K562 (cell line): ENCODE data around the gene LNX2. TPM values are rescaled to one million over a fixed set of nuclear protein-coding genes. Genes with fewer than 3 reads are reported as not detected.

Experiments
- ATAC-seq: fragments of 200-7000 bp; cut with Tn5 transposase; 3 replicates; pipeline ENCODE4 v1.9.1; 2020; ENCODE audit warnings: moderate library complexity
- BruUV-seq: library from RNA; stranded (reverse); fragments of 400-500 nt; replicated peaks from 2 replicates; lab custom pipeline; 2021; lab: Mats Ljungman, UMichigan
- CTCF ChIA-PET: fragments of 300-600 bp; formaldehyde crosslinking; extraction: SDS; loops from one replicate; lab custom pipeline; 2021; ENCODE audit warnings: low intra/inter-chr PET ratio; lab: Yijun Ruan, JAX
- POLR2A ChIA-PET: fragments of 300-600, 350-650 bp; sonication (Branson Sonifier 250); formaldehyde crosslinking; extraction: SDS; loops from one replicate; lab custom pipeline; 2021; ENCODE audit warnings: antibody characterized with exemption, inconsistent platforms; lab: Yijun Ruan, JAX
- DNase-seq, 4 experiments: peaks; one replicate each; pipeline versions ENCODE4 v3.0.0 to v3.0.0-alpha.2; 2011 to 2018; ENCODE audit warnings: low spot score in 3 of 4, mixed read lengths in 3 of 4; ENCODE audit errors: extremely low read depth in 1 of 4
- FAIRE-seq: peaks from 2 replicates; lab custom pipeline; 2011; peaks lifted over from hg19 to GRCh38; lab: Jason Lieb, UNC
- H2AFZ ChIP-seq: 2 replicates; pipeline ENCODE4 v1.6.0; 2011; ENCODE audit warnings: low read depth, low read length, control low read depth, inconsistent platforms
- H3K27ac ChIP-seq: fragments of 200-600 bp; 3 replicates; pipeline ENCODE4 v1.8.0; 2011; ENCODE audit warnings: low read depth, mild to moderate bottlenecking, control low read depth, inconsistent platforms, low read length, moderate library complexity, mixed read lengths; ENCODE audit errors: extremely low read depth
- H3K27me3 ChIP-seq, 2 experiments: fragments of 300-600 bp in 1 of 2; 2 replicates in 1 of 2; 3 replicates in 1 of 2; pipeline versions ENCODE4 v1.6.0 to v1.8.0; 2011; ENCODE audit warnings: inconsistent platforms in 2 of 2, low read length in 2 of 2, mild to moderate bottlenecking in 1 of 2, mixed read lengths in 1 of 2, moderate library complexity in 1 of 2; ENCODE audit not compliant: control insufficient read depth in 2 of 2, insufficient read depth in 2 of 2
- H3K36me3 ChIP-seq: fragments of 300-600 bp; 3 replicates; pipeline ENCODE4 v1.8.0; 2011; ENCODE audit warnings: mild to moderate bottlenecking, low read length, inconsistent platforms; ENCODE audit not compliant: control insufficient read depth, insufficient read depth
- H3K4me1 ChIP-seq, 2 experiments: fragments of 200-600 bp in 1 of 2; replicated peaks in 1 of 2; 2 replicates in 1 of 2; 3 replicates in 1 of 2; pipeline versions ENCODE4 v1.5.1 to v1.8.0; 2011; ENCODE audit warnings: inconsistent platforms in 2 of 2, low read length in 2 of 2, mild to moderate bottlenecking in 1 of 2, mixed read lengths in 1 of 2, moderate library complexity in 1 of 2; ENCODE audit not compliant: control insufficient read depth in 2 of 2, insufficient read depth in 2 of 2
- H3K4me2 ChIP-seq: 2 replicates; pipeline ENCODE4 v1.6.1; 2011; ENCODE audit warnings: low read length, control low read depth, inconsistent platforms, mixed read lengths; ENCODE audit not compliant: insufficient read depth
- H3K4me3 ChIP-seq: fragments of 200-600 bp; sonication (generic), shearing (Covaris generic); 2 replicates; pipeline ENCODE4 v1.5.1; 2016; ENCODE audit warnings: control low read depth, inconsistent platforms
- H3K79me2 ChIP-seq: fragments of 200-600 bp; 3 replicates; pipeline ENCODE4 v1.8.0; 2011; ENCODE audit warnings: low read length, inconsistent platforms; ENCODE audit not compliant: control insufficient read depth, insufficient read depth
- H3K9ac ChIP-seq, 2 experiments: 2 replicates each; pipeline versions ENCODE4 v1.6.0 to v1.6.1; 2011; ENCODE audit warnings: low read depth in 2 of 2, low read length in 2 of 2, control low read depth in 1 of 2, inconsistent platforms in 1 of 2, mild to moderate bottlenecking in 1 of 2, mixed read lengths in 1 of 2; ENCODE audit not compliant: insufficient read depth in 1 of 2
- H3K9me1 ChIP-seq: one replicate; pipeline ENCODE4 v1.6.0; 2011; ENCODE audit warnings: inconsistent platforms, mild to moderate bottlenecking, low read length, moderate library complexity; ENCODE audit not compliant: control insufficient read depth, insufficient read depth
- H3K9me3 ChIP-seq: replicated peaks from 2 replicates; pipeline ENCODE4 v1.5.1; 2011; ENCODE audit warnings: low read depth, low read length, inconsistent platforms; ENCODE audit not compliant: control insufficient read depth, insufficient read depth
- H4K20me1 ChIP-seq: replicated peaks from 2 replicates; pipeline ENCODE4 v1.6.1; 2011; ENCODE audit warnings: low read length, inconsistent platforms, mixed read lengths; ENCODE audit not compliant: control insufficient read depth, insufficient read depth
- CBFA2T2 ChIP-seq: fragments of 450-650 bp; conservative IDR thresholded peaks from 2 replicates; pipeline ENCODE4 v1.6.1; 2017; ENCODE audit warnings: mild to moderate bottlenecking
- CBFA2T3 ChIP-seq: fragments of 450-650 bp; IDR thresholded peaks from 2 replicates; pipeline ENCODE4 v1.6.1; 2017
- CBX5 ChIP-seq: IDR thresholded peaks from 2 replicates; pipeline ENCODE4 v1.6.1; 2014; ENCODE audit warnings: low read depth, borderline replicate concordance
- CSDE1 ChIP-seq, 2 experiments: fragments of 450-650 bp; IDR thresholded peaks; 2 replicates each; pipeline ENCODE4 v1.6.1; 2016; ENCODE audit warnings: mild to moderate bottlenecking in 1 of 2
- HMBOX1 ChIP-seq: sonication (generic); IDR thresholded peaks from 2 replicates; pipeline ENCODE4 v1.6.1; 2016
- HNRNPH1 ChIP-seq: fragments of 200-400 bp; formaldehyde crosslinking; optimal IDR thresholded peaks from 2 replicates; pipeline ENCODE3; 2017; ENCODE audit warnings: low read depth, mild to moderate bottlenecking, low read length, moderate library complexity
- MYBL2 ChIP-seq, 2 experiments: fragments of 450-650 bp in 1 of 2; sonication (generic) in 1 of 2; formaldehyde crosslinking in 1 of 2; IDR thresholded peaks; 2 replicates each; pipeline versions ENCODE4 v1.6.1 to v1.8.1; 2017 to 2022; ENCODE audit warnings: borderline replicate concordance in 1 of 2, inconsistent platforms in 1 of 2, low read depth in 1 of 2, mild to moderate bottlenecking in 1 of 2, missing genetic modification reagents in 1 of 2, moderate library complexity in 1 of 2
- STAG1 ChIP-seq: sonication (generic); formaldehyde crosslinking; IDR thresholded peaks from 2 replicates; pipeline ENCODE4 v1.5.0; 2020; ENCODE audit warnings: missing genetic modification reagents, borderline replicate concordance
- TCFL5 ChIP-seq: fragments of 250-450 bp; sonication (Bioruptor Pico); conservative IDR thresholded peaks from 2 replicates; pipeline ENCODE4 v1.6.1; 2021; ENCODE audit warnings: mild to moderate bottlenecking, moderate library complexity, matching md5 sums
- ZNF766 ChIP-seq: fragments of 200-800 bp; sonication (Bioruptor generic); conservative IDR thresholded peaks from 2 replicates; pipeline ENCODE4 v1.6.1; 2016; ENCODE audit warnings: missing genetic modification characterization, missing compliant biosample characterization
- ZSCAN32 ChIP-seq: fragments of 450-650 bp; formaldehyde crosslinking; IDR thresholded peaks from 2 replicates; pipeline ENCODE4 v1.4.0; 2020; ENCODE audit warnings: mild to moderate bottlenecking, moderate library complexity
- WGBS: fragments of 100-300 bp; shearing (Covaris generic); methylation state at CpG from one replicate; pipeline ENCODE4 v1.1.6; 2016; ENCODE audit warnings: low coverage, mixed read lengths; ENCODE audit not compliant: insufficient coverage; ENCODE audit errors: missing lambda C conversion rate; 5-methylcytosine and 5-hydroxymethylcytosine counted together
- in situ Hi-C: fragments of 300-500 bp; cut with MboI; formaldehyde crosslinking; loops from 4 replicates; pipeline ENCODE4 v1.15.0; 2018; ENCODE audit warnings: inconsistent platforms, mixed read lengths
- intact Hi-C: fragments of 100-400 bp; cut with micrococcal nuclease; formaldehyde crosslinking; loops from 2 replicates; pipeline ENCODE4 v1.14.2; 2022
- polyA plus RNA-seq, 8 experiments: library from polyadenylated mRNA; depleted of rRNA in 4 of 8; stranded (reverse) in 5 of 8; unstranded in 3 of 8; fragments of >200 nt; fragmentation: Nextera tagmentation in 2 of 8; fragmentation: Illumina TruSeq in 1 of 8; extraction: Ambion mirVana in 2 of 8; extraction: Trizol in 1 of 8; gene quantifications; 2 replicates each; pipeline versions ENCODE4 v1.2.1 to v1.2.3, GENCODE V29; 2011 to 2014; ENCODE audit warnings: inconsistent platforms in 1 of 8, missing spikeins in 1 of 8
- total RNA-seq, 7 experiments: library from RNA; depleted of rRNA in 6 of 7; stranded (reverse); fragments of >200 nt in 6 of 7; fragmentation: Illumina TruSeq in 2 of 7; extraction: Trizol in 2 of 7; gene quantifications; 2 replicates each; pipeline versions ENCODE4 v1.2.1 to v1.2.3, GENCODE V29; 2011 to 2021; ENCODE audit warnings: low replicate concordance in 1 of 7
- TF ChIP-seq, protein P1 (sequence below): sonication (generic); formaldehyde crosslinking; IDR thresholded peaks from 2 replicates; pipeline ENCODE4 v1.5.0; 2020; ENCODE audit warnings: missing genetic modification reagents

LNX2 gene
- total and polyA plus RNA-seq, 9 of the 15 experiments (the other 6 are each of a cell fraction or from before 2014, with no cell fraction given): 1.5 to 5.5 (median 4.0) TPM

DNA sequence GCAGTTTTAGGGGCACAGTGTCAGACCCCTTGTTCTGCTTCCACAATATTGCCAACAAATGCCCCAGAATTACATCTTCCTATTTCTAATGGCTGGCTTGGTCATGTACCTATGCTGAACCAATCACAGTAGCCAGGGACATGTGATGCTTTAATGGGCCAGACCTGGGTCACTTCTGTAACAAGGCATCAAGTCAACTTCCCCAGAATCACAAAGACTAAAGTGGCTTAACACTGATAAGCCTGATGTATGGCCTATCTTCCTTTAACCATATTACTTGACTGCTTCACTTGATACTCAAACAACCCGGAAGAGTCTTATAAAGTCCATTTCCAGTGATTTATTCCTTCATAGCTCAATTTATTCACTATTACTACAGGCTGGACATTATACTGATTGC is 19.6 kb downstream of the LNX2 start:
- ChIA-PET CTCF (no interaction called here), POLR2A (no interaction called here)
- no peaks in the 10 kb centered on the region for H3K36me3 ChIP-seq
- BruUV-seq: no TSS peak
- in situ Hi-C loops (no loop called here), intact Hi-C loops (no loop called here)
- DNase-seq (peak in 1 of 4 experiments; percentile 10), ATAC-seq (peak; percentile 58), FAIRE-seq (peak; percentile 15)
- H3K79me2 ChIP-seq: no peaks in the 10 kb centered on the region; the same call in 2 of the 3 replicates
- no peaks in the 10 kb centered on the region for H4K20me1 ChIP-seq
- TF ChIP-seq CBFA2T2 (0 out of 2 replicates have a peak, but pooled peaks have one; percentile 9), HMBOX1 (0 out of 2 replicates have a peak, but pooled peaks have one; percentile 18), CBFA2T3 (peak; percentile 49), ZNF766 (no peak), TCFL5 (CRISPR knock-in tag) (no peak), HNRNPH1 (no peak), CBX5 (no peak), STAG1 (CRISPR knock-in tag) (no peak), MYBL2 (IDR thresholded peaks at IDR 0.05; ENCODE audit: low read depth) (no peak), MYBL2 (CRISPR knock-in tag; IDR thresholded peaks at IDR 0.05; ENCODE audit: borderline replicate concordance) (no peak), CSDE1 (IDR thresholded peaks at IDR 0.05) (no peak), ZSCAN32 (no peak)
- TF ChIP-seq, protein P1, sequence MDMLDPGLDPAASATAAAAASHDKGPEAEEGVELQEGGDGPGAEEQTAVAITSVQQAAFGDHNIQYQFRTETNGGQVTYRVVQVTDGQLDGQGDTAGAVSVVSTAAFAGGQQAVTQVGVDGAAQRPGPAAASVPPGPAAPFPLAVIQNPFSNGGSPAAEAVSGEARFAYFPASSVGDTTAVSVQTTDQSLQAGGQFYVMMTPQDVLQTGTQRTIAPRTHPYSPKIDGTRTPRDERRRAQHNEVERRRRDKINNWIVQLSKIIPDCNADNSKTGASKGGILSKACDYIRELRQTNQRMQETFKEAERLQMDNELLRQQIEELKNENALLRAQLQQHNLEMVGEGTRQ (CRISPR knock-in tag): peak; percentile 24; the same call in 1 of the 2 replicates
- WGBS: 0% methylated on average over 1 of the region's 1 CpG
- H3K9ac ChIP-seq: no peak overlapping the region
- no peaks in the 10 kb centered on the region for H3K27me3 ChIP-seq
- no peaks in the 10 kb centered on the region for H3K9me3 ChIP-seq
- no peak overlapping the region for H3K4me3 ChIP-seq
- no peak overlapping the region for H3K27ac ChIP-seq
- no peak overlapping the region for H2AFZ ChIP-seq
- no peaks in the 10 kb centered on the region for H3K9me1 ChIP-seq
- no peak overlapping the region for H3K4me2 ChIP-seq
- peaks cover 0 to 25% of the 10 kb centered on the region in 2 experiments; a peak in 4 of 5 replicates for H3K4me1 ChIP-seq
